ENCODE data around the gene PCOLCE2. TPM values are rescaled to one million over a fixed set of nuclear protein-coding genes. Genes with fewer than 3 reads are reported as not detected.
A peak's percentile ranks its signal among the peaks of the same experiment; 100 is the strongest.

Gene PCOLCE2
- total RNA-seq, 1 donor: 21.4 TPM

DNA sequence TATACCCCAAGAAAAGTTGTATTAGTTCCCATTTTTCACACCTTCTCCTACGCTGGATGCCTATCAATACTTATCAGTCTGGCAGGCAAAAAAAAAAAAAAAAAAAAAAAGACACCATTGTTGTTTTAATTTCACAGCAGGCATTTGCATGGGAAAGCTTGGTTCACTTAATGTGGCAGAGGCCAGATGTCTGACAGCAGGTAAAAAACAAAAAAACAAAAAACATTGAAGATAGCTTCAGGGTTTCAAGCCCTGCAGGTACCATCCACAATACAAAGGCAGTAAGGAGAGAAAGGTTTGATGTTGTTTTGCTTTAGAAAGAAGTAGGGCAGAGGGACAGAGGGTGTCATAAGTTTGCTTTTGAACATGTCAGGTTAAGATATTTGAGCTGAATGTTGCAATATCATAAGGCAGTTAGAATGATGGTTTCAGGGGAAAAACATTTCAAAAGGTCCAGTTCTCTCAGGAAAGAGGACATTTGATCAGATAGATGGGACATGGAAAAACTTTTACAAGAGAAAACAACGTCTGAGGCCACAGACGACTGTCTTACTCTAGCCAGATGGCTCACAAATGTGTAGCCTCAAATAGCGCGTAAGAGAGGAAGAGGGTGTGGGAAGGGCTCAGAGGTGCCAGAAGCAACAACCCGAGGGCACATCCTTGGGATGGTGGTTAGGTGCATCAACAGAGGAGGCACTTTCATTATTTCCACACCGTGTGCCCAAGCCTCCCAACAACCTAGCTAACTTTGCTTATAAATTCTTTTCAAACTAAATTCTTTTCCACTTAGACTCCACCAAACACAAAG is 25.7 kb downstream of the PCOLCE2 start:
- no peak for DNase-seq (ENCODE audit: insufficient read length, low spot score, missing footprints)
- H2AFZ ChIP-seq (ENCODE audit: low read length): peak overlapping the region; percentile 67

DNA sequence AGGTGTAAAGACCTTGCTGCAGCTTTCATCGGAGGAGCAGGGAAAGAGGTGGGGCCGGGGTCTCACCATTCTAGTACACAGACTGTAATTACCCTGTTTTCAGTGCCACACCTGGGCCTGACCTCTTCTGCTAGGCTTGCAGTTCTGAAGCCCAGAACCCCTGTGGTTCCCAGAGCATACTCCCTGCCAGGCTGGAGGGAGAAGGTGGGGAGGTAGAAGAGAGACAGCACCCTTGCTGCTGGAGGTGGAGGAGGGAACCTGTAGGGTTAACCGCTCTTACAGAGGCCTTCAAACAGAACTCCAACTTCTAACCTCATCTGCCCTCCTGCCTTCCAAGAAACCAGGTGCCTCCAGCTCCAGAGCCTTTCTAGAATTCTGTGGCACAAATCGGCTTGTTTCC is 27.0 kb downstream of the PCOLCE2 start:
- Histone ChIP-seq H3K27me3 (ENCODE audit: insufficient read depth, low read length) (no peaks in the 10 kb centered on the region), H3K9me3 (ENCODE audit: low read depth, low read length) (no peaks in the 10 kb centered on the region), H2AFZ (ENCODE audit: low read length) (no peak overlapping the region), H3K4me3 (ENCODE audit: insufficient read depth, low read length) (no peak overlapping the region), H4K20me1 (ENCODE audit: insufficient read depth, low read length) (no peaks in the 10 kb centered on the region), H3K79me2 (ENCODE audit: insufficient read depth, low read length) (no peaks in the 10 kb centered on the region), H3K4me1 (ENCODE audit: insufficient read depth, low read length) (peaks cover 19% of the 10 kb centered on the region), H3K36me3 (ENCODE audit: insufficient read depth, low read length) (no peaks in the 10 kb centered on the region), H3K27ac (ENCODE audit: low read depth, low read length) (no peak overlapping the region), H3K4me2 (ENCODE audit: insufficient read depth, low read length) (no peak overlapping the region)
- no peak for DNase-seq (ENCODE audit: insufficient read length, low spot score, missing footprints)
- TF ChIP-seq, protein P1, sequence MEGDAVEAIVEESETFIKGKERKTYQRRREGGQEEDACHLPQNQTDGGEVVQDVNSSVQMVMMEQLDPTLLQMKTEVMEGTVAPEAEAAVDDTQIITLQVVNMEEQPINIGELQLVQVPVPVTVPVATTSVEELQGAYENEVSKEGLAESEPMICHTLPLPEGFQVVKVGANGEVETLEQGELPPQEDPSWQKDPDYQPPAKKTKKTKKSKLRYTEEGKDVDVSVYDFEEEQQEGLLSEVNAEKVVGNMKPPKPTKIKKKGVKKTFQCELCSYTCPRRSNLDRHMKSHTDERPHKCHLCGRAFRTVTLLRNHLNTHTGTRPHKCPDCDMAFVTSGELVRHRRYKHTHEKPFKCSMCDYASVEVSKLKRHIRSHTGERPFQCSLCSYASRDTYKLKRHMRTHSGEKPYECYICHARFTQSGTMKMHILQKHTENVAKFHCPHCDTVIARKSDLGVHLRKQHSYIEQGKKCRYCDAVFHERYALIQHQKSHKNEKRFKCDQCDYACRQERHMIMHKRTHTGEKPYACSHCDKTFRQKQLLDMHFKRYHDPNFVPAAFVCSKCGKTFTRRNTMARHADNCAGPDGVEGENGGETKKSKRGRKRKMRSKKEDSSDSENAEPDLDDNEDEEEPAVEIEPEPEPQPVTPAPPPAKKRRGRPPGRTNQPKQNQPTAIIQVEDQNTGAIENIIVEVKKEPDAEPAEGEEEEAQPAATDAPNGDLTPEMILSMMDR (IDR thresholded peaks at IDR 0.05; ENCODE audit: extremely low read depth, low read depth, low read length): no peak

More for the DNA sequence above, 25.7 kb downstream of the PCOLCE2 start:
- Histone ChIP-seq H3K9me3 (ENCODE audit: low read depth, low read length) (no peaks in the 10 kb centered on the region), H3K27me3 (ENCODE audit: insufficient read depth, low read length) (no peaks in the 10 kb centered on the region), H3K79me2 (ENCODE audit: insufficient read depth, low read length) (no peaks in the 10 kb centered on the region), H3K27ac (ENCODE audit: low read depth, low read length) (peak overlapping the region; percentile 83), H3K4me1 (ENCODE audit: insufficient read depth, low read length) (peaks cover 19% of the 10 kb centered on the region), H3K36me3 (ENCODE audit: insufficient read depth, low read length) (no peaks in the 10 kb centered on the region), H4K20me1 (ENCODE audit: insufficient read depth, low read length) (no peaks in the 10 kb centered on the region), H3K4me2 (ENCODE audit: insufficient read depth, low read length) (peak overlapping the region; percentile 84), H3K4me3 (ENCODE audit: insufficient read depth, low read length) (peak overlapping the region; percentile 56)
- TF ChIP-seq, protein P1 (IDR thresholded peaks at IDR 0.05; ENCODE audit: extremely low read depth, low read depth, low read length): no peak

DNA sequence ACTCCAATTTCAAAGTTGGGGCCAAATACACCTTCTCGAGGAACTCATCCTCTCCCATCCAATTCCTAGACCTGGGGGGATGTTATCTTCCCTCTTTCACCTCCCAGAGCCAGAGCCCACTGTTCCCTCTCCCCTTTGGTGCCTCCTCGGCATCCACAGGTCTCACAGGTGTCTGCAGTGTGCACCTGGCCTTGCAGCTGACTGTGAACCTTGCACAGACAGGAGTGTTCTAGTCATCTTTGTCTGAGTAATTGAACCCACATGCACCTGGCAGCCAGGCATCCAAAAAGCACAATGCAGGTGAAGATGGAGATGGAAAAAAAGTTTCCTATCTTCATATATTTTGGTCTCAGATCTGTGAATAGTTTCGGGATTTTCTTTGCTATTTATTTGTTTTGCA is 30.8 kb downstream of the PCOLCE2 start:
- no peak overlapping the region for H2AFZ ChIP-seq (ENCODE audit: low read length)
- no peaks in the 10 kb centered on the region for H3K79me2 ChIP-seq (ENCODE audit: insufficient read depth, low read length)
- H4K20me1 ChIP-seq (ENCODE audit: insufficient read depth, low read length): no peaks in the 10 kb centered on the region
- no peaks in the 10 kb centered on the region for H3K27me3 ChIP-seq (ENCODE audit: insufficient read depth, low read length)
- TF ChIP-seq, protein P1 (IDR thresholded peaks at IDR 0.05; ENCODE audit: extremely low read depth, low read depth, low read length): no peak
- no peak overlapping the region for H3K27ac ChIP-seq (ENCODE audit: low read depth, low read length)
- no peaks in the 10 kb centered on the region for H3K36me3 ChIP-seq (ENCODE audit: insufficient read depth, low read length)
- no peak overlapping the region for H3K4me2 ChIP-seq (ENCODE audit: insufficient read depth, low read length)
- H3K9me3 ChIP-seq (ENCODE audit: low read depth, low read length): no peaks in the 10 kb centered on the region
- H3K4me1 ChIP-seq (ENCODE audit: insufficient read depth, low read length): peaks cover 10% of the 10 kb centered on the region
- no peak overlapping the region for H3K4me3 ChIP-seq (ENCODE audit: insufficient read depth, low read length)
- no peak for DNase-seq (ENCODE audit: insufficient read length, low spot score, missing footprints)

DNA sequence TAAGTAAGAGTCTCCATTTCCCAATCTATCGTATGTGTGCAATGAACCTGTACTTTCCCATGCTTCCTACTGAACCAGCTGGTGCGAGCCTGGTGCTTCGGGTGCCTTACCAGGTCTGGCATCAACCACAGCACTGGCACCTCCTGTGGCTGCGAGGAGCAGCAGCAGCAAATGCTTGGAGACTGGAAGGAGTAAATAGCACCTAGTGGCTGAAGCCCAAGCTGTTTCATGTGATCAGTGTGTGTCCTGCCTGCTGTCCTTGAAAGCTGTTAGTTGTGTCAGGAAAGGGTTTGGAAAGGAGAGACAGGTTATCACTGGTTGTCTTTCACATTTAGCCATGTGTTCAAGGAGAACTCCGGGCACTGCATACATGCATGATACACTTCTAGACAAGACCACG is 31.8 kb downstream of the PCOLCE2 start:
- Histone ChIP-seq H3K27ac (ENCODE audit: low read depth, low read length) (no peak overlapping the region), H3K9me3 (ENCODE audit: low read depth, low read length) (no peaks in the 10 kb centered on the region), H4K20me1 (ENCODE audit: insufficient read depth, low read length) (no peaks in the 10 kb centered on the region), H3K4me1 (ENCODE audit: insufficient read depth, low read length) (peaks cover 10% of the 10 kb centered on the region), H3K4me2 (ENCODE audit: insufficient read depth, low read length) (no peak overlapping the region), H3K36me3 (ENCODE audit: insufficient read depth, low read length) (no peaks in the 10 kb centered on the region), H3K4me3 (ENCODE audit: insufficient read depth, low read length) (no peak overlapping the region), H3K27me3 (ENCODE audit: insufficient read depth, low read length) (no peaks in the 10 kb centered on the region), H2AFZ (ENCODE audit: low read length) (no peak overlapping the region), H3K79me2 (ENCODE audit: insufficient read depth, low read length) (no peaks in the 10 kb centered on the region)
- TF ChIP-seq, protein P1 (IDR thresholded peaks at IDR 0.05; ENCODE audit: extremely low read depth, low read depth, low read length): peak; percentile 44
- DNase-seq (ENCODE audit: insufficient read length, low spot score, missing footprints): no peak

Data from osteoblast (primary cell).